ENCODE results near the gene GCH1. TPM values are rescaled to one million over a fixed set of nuclear protein-coding genes. Genes with fewer than 3 reads are reported as not detected.
"Not testable (repeated sequence)": the region's sequence is repeated elsewhere in the genome, so short reads cannot be mapped to it uniquely, and the experiment has no call there.

The GCH1 gene
- total and polyA plus RNA-seq, 8 donors = 3.4 to 42.6 (median 6.7) TPM

DNA sequence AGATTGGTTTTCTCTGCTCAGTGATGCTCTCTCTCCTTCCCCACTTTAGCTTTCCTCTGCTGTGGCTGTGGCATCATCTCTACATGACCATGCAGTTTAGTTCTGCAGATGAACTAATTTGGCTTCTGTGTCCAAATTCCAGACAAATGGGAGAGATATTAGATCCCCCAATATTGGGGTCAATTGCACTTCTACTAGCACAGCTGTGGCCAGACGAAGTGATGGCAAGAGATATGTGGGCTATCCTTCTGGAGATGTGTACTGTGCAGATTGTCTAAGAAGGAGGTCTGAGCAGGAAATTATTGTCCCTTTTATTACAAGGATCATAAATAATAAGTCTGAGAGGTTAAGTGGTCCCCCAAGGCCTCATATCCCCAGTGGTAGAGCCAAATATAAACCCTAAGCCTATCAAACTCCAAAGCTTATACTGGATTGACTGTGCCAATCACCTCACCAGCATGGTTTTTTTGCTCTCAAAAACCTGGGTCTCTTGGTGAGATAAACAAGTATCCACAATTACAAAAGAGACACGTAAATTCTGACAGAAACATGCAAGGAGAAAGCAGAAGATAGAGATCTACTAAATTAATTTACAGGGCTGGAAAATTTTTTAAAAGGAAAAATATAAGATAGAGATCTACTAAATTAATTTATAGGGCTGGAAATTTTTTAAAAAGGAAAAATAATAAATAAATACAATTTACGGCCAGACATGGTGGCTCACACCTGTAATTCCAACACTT, 29.1 kb upstream of the GCH1 start:
- H3K9me3 ChIP-seq = no peaks in the 10 kb centered on the region
- H3K36me3 ChIP-seq = no peaks in the 10 kb centered on the region
- no peaks in the 10 kb centered on the region for H3K4me1 ChIP-seq
- intact Hi-C loops (cut with DNase I) = no loop called here
- no peak overlapping the region for H3K4me3 ChIP-seq
- DNase-seq (no peak), ATAC-seq (no peak), FAIRE-seq (no peak)
- no peaks in the 10 kb centered on the region for H3K27me3 ChIP-seq
- no peak overlapping the region for H3K27ac ChIP-seq
- 91 to 97% methylated on average over 3 of the region's 3 CpGs for WGBS, 2 donors
- TF ChIP-seq, protein P1, sequence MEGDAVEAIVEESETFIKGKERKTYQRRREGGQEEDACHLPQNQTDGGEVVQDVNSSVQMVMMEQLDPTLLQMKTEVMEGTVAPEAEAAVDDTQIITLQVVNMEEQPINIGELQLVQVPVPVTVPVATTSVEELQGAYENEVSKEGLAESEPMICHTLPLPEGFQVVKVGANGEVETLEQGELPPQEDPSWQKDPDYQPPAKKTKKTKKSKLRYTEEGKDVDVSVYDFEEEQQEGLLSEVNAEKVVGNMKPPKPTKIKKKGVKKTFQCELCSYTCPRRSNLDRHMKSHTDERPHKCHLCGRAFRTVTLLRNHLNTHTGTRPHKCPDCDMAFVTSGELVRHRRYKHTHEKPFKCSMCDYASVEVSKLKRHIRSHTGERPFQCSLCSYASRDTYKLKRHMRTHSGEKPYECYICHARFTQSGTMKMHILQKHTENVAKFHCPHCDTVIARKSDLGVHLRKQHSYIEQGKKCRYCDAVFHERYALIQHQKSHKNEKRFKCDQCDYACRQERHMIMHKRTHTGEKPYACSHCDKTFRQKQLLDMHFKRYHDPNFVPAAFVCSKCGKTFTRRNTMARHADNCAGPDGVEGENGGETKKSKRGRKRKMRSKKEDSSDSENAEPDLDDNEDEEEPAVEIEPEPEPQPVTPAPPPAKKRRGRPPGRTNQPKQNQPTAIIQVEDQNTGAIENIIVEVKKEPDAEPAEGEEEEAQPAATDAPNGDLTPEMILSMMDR (IDR thresholded peaks at IDR 0.05) = no peak

DNA sequence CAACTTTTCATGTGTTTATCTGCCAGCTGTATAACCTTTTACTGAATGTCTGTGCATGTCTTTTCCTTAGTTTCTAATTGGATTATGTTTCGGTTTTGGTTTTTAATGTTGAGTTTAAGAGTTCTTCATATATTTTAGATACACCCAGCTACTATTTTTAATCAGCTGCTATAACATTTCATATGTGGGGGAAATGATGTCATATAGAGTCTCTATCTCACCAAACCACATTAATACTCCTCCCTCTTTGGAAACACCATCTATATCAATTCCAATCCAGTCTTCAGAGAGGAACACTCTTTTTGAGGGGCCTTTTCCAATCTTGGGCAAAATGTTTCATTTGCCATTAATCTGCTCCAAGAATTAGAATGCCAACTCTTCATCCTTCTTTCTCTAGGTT, 28.5 kb upstream of the GCH1 start:
- no peak for ATAC-seq

DNA sequence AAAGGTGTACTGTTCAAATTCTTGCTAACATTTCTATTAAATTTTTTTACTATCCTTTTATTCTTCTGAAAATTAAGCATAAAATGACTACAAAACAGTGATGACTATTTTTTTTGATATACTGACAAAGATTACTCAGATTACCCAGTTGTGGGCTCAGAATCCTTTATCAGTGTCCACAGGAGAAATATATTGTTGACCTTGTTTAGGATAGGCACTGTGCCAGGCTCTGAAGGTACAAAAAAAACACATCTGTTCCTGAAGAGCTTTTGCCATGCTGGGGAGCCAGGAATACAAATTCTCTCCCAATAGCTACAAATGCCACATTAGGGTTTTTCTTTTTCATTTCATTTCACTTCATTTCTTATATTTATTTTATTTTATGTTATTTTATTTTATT, 26.9 kb upstream of the GCH1 start:
- intact Hi-C loops (cut with DNase I) = no loop called here
- Histone ChIP-seq H3K4me3 (no peak overlapping the region), H3K27ac (no peak overlapping the region), H3K4me1 (no peaks in the 10 kb centered on the region), H3K36me3 (no peaks in the 10 kb centered on the region), H3K9me3 (no peaks in the 10 kb centered on the region), H3K27me3 (no peaks in the 10 kb centered on the region)
- DNase-seq (no peak), ATAC-seq (no peak), FAIRE-seq (no peak)
- TF ChIP-seq, protein P1 (IDR thresholded peaks at IDR 0.05) = no peak

More for the DNA sequence above, 28.5 kb upstream of the GCH1 start:
- WGBS, 2 donors = 90 to 97% methylated on average over 1 of the region's 1 CpG
- H3K9me3 ChIP-seq = no peaks in the 10 kb centered on the region
- no peaks in the 10 kb centered on the region for H3K36me3 ChIP-seq
- H3K27ac ChIP-seq = no peak overlapping the region
- H3K4me1 ChIP-seq = no peaks in the 10 kb centered on the region
- TF ChIP-seq, protein P1 (IDR thresholded peaks at IDR 0.05) = no peak
- H3K4me3 ChIP-seq = no peak overlapping the region
- no peaks in the 10 kb centered on the region for H3K27me3 ChIP-seq
- DNase-seq = no peak
- intact Hi-C loops (cut with DNase I) = no loop called here
- no peak for FAIRE-seq

DNA sequence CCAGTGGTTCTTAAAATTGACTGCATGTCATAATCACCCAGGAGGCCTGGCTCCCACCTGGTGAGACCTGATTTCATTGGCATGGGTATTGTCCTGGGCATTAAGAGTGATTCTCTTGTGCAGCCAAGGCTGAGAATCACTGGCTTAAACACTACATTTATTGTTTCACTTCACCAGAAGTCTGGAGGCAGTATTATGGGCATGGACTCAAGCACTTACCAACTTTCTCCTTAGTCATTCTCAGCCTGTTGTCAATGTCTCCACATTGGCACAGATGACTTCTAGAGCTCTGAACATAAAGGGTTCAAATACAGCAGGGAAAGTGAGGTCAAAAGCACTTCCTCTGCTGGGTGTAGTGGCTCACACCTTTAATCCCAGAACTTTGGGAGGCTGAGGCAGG, 25.6 kb upstream of the GCH1 start:
- no peaks in the 10 kb centered on the region for H3K9me3 ChIP-seq
- no peaks in the 10 kb centered on the region for H3K27me3 ChIP-seq
- no peaks in the 10 kb centered on the region for H3K36me3 ChIP-seq
- TF ChIP-seq, protein P1 (IDR thresholded peaks at IDR 0.05) = no peak
- intact Hi-C loops (cut with DNase I) = no loop called here
- no peaks in the 10 kb centered on the region for H3K4me1 ChIP-seq
- no peak for ATAC-seq
- no peak overlapping the region for H3K27ac ChIP-seq
- no peak for FAIRE-seq
- no peak for DNase-seq
- no peak overlapping the region for H3K4me3 ChIP-seq

DNA sequence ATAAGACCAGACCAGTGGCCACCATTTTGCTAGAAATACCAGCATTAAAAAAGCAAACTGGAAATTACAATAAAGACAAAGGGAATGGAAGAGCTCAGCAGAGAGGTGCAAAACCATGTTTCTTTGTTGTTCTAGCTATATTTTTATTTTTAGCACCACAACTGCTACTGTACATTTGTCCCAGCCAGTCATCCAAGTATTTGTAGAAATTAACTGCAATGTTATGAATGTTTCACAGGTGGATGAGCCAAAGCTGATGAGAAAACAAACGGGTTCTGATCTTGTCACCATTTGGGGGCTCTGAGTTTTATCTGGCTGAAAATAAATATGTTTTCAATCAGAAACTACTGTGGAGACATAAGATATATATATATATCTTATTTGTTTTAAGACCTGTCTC, 24.9 kb upstream of the GCH1 start:
- no peaks in the 10 kb centered on the region for H3K4me1 ChIP-seq
- no peak for DNase-seq
- H3K9me3 ChIP-seq = no peaks in the 10 kb centered on the region
- FAIRE-seq = no peak
- 70 to 73% methylated on average over 1 of the region's 1 CpG for WGBS, 2 donors
- H3K27ac ChIP-seq = no peak overlapping the region
- H3K36me3 ChIP-seq = no peaks in the 10 kb centered on the region
- TF ChIP-seq, protein P1 (IDR thresholded peaks at IDR 0.05) = no peak
- H3K27me3 ChIP-seq = no peaks in the 10 kb centered on the region
- H3K4me3 ChIP-seq = no peak overlapping the region
- no peak for ATAC-seq
- intact Hi-C loops (cut with DNase I) = no loop called here

DNA sequence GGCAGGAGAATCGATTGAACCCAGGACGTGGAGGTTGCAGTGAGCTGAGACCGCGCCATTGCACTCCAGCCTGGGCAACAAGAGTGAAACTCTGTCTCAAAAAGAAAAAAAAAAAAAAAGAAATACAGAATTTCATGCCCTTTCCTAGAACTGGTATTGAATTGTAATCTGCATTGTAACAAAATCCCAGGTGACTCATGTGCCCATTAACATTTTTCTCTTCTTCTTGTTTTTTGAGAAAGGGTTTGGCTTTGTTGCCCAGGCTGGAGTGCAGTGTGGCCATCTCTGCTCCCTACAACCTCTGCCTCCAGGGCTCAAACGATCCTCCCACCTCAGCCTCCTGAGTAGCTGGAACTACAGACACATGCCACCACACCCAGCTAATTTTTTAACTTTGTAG, 23.9 kb upstream of the GCH1 start:
- H3K27ac ChIP-seq; H3K36me3 ChIP-seq; H3K27me3 ChIP-seq; H3K4me1 ChIP-seq; H3K4me3 ChIP-seq; DNase-seq; H3K9me3 ChIP-seq; ATAC-seq; intact Hi-C loops (cut with DNase I); FAIRE-seq: not testable (repeated sequence)
- WGBS, 2 donors = 77 to 90% methylated on average over 5 of the region's 5 CpGs

Measured in pancreas (tissue), 10 donors.